Retinal pigment epithelial cell (primary cell): ENCODE data around the gene BBIP1.

Experiments
- DNase-seq: peaks from one replicate; pipeline ENCODE4 v3.0.0-alpha.2; 2010; ENCODE audit warnings: low read depth
- H3K4me3 ChIP-seq: 2 replicates; pipeline ENCODE4 v1.5.1; 2011; ENCODE audit warnings: mild to moderate bottlenecking, low read length, control low read depth, moderate library complexity
- TF ChIP-seq, protein P1 (sequence below): conservative IDR thresholded peaks from 2 replicates; pipeline ENCODE4 v1.5.1; 2011; ENCODE audit warnings: low read depth, low read length, control low read depth, inconsistent platforms

BBIP1 gene

DNA sequence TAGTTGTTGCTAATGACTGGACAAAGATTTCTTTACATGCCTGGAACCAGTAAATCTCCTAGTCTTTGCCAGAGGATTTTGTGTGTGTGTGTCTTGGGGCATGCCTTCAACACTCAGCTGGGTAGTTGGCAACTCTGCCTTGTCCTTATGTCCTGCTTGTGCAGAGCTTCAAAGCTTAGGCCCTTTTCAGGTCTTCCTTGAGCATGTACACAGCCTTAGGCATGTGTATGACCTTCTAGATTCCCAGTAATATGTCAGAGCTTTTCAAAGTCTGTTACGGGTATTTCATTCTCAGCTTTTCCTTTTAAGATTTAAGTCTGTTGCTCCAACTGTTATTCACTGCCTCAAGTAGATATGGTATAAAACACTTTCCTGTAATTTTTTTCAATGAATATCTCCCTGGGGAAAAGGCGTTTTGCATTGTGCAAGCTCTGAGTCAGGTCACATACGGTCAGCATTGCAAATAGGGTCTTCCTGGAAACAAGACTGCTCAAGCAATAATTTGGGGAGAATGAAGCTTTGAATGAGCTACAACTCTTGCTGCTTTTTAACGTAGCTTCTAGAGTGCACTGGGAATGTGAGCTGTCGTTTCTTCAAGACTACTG is 25.9 kb upstream of the BBIP1 start:
- no peak overlapping the region for H3K4me3 ChIP-seq
- DNase-seq = no peak
- TF ChIP-seq, protein P1, sequence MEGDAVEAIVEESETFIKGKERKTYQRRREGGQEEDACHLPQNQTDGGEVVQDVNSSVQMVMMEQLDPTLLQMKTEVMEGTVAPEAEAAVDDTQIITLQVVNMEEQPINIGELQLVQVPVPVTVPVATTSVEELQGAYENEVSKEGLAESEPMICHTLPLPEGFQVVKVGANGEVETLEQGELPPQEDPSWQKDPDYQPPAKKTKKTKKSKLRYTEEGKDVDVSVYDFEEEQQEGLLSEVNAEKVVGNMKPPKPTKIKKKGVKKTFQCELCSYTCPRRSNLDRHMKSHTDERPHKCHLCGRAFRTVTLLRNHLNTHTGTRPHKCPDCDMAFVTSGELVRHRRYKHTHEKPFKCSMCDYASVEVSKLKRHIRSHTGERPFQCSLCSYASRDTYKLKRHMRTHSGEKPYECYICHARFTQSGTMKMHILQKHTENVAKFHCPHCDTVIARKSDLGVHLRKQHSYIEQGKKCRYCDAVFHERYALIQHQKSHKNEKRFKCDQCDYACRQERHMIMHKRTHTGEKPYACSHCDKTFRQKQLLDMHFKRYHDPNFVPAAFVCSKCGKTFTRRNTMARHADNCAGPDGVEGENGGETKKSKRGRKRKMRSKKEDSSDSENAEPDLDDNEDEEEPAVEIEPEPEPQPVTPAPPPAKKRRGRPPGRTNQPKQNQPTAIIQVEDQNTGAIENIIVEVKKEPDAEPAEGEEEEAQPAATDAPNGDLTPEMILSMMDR = no peak

DNA sequence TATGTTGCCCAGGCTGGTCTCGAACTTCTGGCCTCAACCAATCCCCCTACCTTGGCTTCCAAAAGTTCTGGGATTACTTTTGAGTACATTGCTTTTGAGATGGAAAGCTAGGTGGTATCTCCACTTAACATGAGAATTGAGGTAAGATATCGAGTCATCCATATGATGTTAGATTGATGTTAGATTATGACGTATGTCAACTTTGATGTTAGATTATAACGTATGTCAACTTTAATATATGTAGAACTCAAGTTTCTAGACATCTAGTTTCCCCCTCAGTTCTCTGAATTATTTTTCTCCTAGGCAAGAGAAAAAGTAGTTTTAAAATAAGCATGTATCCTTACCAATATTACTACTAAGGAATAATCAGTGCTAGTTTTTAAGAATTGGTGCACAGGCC is 20.4 kb upstream of the BBIP1 start:
- DNase-seq = no peak
- TF ChIP-seq, protein P1 = no peak

DNA sequence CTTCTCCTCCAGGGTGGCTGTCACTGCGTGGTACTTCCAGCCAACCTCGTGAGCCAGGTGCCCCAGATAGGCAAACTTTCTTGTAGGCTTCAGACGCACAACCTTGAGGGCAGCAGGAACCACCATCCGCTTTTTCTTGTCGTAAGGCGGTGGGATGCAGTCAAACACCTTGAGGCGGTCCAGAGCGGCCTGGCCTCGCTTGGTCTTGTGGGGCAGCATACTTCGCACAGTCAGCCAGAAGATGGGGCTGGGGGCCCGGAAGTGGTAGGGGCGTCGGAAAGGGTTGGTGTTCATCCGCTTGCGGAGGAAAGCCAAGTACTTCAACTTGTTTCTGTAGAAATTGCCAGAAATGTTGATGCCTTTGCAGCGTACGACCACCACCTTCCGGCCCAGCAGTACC is 17.8 kb upstream of the BBIP1 start:
- H3K4me3 ChIP-seq = no peak overlapping the region
- TF ChIP-seq, protein P1 = no peak
- DNase-seq = no peak

More for the DNA sequence above, 20.4 kb upstream of the BBIP1 start:
- no peak overlapping the region for H3K4me3 ChIP-seq

DNA sequence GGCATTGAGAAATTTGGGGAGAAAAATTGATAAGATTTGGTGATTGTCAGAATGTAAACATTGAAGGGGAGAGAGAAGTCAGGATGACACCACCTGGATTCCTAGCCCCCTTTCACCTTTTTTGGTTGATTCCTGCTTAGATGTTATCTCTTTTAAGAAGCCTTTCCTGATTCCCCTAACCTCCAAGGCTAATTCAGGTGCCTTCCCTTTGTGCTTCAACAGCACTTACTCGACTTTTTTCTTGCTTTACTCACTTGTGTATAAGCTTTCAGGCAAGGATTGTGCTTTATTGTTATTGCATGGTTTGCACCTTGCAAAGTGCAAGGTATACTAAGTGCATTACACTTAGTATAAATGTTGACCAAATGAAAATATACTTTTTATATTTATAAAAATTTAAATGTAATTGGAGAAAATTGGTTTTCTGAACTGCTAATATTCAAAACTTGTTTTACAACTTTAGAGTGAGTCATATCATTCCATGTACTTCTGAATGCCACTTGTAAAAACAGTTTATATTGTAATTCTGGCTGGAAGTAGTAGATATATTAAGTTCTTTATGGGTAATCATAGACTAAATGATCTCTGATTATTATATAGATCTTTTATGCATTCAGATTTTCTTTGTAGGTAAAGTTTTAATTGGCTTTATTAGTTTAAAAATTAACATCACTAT is 13.7 kb upstream of the BBIP1 start:
- H3K4me3 ChIP-seq = no peak overlapping the region
- DNase-seq = no peak
- TF ChIP-seq, protein P1 = no peak

DNA sequence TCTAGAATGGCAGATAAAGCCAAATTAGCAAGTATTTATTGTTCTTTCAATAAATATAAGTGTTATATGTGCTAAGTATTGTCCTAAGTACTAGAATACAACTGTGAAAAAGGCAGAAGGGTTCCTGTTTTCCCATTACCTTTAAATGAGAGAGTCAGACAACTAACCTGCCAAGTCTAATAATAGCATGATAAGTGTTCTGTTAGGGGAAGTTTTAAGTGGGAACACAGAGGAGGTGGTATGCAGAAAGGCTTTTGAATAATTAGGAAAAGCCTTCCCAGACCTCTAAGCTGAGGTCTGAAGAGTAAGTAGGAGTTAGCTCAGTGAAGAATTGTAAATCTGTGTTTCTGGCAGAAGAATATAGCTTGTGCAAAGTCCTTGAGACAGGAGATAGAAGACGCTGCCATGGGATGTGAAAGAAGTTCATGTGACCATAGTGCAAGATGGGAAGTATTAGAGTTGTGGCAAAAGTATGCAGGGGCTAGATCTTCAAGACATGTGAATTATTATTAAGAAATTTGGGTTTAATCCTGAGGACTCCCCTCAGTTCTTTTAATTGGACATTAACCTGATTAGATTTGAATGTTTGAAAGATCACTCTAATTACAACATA is 12.9 kb upstream of the BBIP1 start:
- TF ChIP-seq, protein P1 = no peak
- H3K4me3 ChIP-seq = no peak overlapping the region
- no peak for DNase-seq

DNA sequence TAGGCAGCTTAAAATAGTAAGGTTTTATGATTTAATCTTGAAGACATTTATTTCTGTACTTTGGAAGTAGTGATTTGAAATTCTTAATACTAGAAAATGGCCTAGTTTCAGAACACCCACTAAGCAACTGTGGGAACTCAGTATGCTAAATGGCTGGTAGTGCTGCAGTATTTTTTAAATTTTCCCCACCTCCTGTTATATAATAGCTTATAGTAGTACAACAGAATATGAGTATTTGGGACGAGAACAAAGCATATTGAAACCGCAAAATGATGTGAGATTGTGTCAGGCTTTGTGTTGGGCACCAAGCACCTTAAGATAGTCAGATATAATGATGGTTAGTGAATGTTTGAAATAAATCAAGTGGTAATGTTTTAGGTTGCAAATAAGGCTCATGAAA is 8.5 kb upstream of the BBIP1 start:
- no peak overlapping the region for H3K4me3 ChIP-seq
- TF ChIP-seq, protein P1 = no peak
- no peak for DNase-seq
